ENCODE measurements around the gene DDX52.
"Not testable (repeated sequence)": the region's sequence is repeated elsewhere in the genome, so short reads cannot be mapped to it uniquely, and the experiment has no call there.

Gene DDX52

DNA sequence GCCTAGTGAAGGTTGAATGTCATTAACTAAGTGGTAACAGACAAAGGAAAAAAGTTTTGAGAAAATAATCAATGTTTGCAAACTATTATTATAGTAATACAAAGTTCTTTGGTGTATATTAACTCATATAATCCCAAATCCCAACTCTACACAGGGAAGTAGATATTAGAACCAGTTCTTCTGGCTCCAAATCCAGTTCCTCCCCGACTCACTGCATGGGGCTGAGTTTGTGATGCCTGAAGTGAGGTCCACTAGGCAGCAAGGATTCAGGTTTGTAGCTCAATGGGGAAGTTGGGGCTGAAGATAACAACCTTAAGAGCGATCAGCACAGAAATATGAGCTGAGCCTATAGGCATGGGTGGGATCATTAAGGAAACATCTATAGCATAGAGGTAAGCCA lies 28.4 kb downstream of the DDX52 start:
- Histone ChIP-seq H3K9me3 (ENCODE audit: low read length) (no peaks in the 10 kb centered on the region), H3K9ac (ENCODE audit: low read length) (no peak overlapping the region), H3K4me3 (ENCODE audit: low read depth, low read length, poor library complexity, severe bottlenecking) (no peak overlapping the region), H4K20me1 (ENCODE audit: insufficient read depth, low read length) (no peaks in the 10 kb centered on the region), H3K79me2 (ENCODE audit: insufficient read depth, low read length) (no peaks in the 10 kb centered on the region), H2AFZ (ENCODE audit: low read length) (no peak overlapping the region), H3K4me2 (ENCODE audit: low read length) (no peak overlapping the region), H3K9me2 (ENCODE audit: low read depth, low read length) (no peaks in the 10 kb centered on the region), H3K4me1 (ENCODE audit: insufficient read depth, low read length, severe bottlenecking) (peaks cover 2% of the 10 kb centered on the region), H3F3A (ENCODE audit: insufficient read depth, low read length) (peaks cover 4% of the 10 kb centered on the region; the same call in 1 of the 2 replicates), H3K36me3 (ENCODE audit: insufficient read depth, low read length) (peaks cover 68% of the 10 kb centered on the region), H3K27ac (ENCODE audit: low read depth, low read length, poor library complexity, severe bottlenecking) (no peak overlapping the region), H3K27me3 (ENCODE audit: insufficient read depth, low read length) (no peaks in the 10 kb centered on the region)
- TF ChIP-seq EZH2 (IDR thresholded peaks at IDR 0.05; ENCODE audit: borderline replicate concordance, low read length) = no peak
- TF ChIP-seq, protein P1, sequence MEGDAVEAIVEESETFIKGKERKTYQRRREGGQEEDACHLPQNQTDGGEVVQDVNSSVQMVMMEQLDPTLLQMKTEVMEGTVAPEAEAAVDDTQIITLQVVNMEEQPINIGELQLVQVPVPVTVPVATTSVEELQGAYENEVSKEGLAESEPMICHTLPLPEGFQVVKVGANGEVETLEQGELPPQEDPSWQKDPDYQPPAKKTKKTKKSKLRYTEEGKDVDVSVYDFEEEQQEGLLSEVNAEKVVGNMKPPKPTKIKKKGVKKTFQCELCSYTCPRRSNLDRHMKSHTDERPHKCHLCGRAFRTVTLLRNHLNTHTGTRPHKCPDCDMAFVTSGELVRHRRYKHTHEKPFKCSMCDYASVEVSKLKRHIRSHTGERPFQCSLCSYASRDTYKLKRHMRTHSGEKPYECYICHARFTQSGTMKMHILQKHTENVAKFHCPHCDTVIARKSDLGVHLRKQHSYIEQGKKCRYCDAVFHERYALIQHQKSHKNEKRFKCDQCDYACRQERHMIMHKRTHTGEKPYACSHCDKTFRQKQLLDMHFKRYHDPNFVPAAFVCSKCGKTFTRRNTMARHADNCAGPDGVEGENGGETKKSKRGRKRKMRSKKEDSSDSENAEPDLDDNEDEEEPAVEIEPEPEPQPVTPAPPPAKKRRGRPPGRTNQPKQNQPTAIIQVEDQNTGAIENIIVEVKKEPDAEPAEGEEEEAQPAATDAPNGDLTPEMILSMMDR (IDR thresholded peaks at IDR 0.05; ENCODE audit: low read length) = no peak

DNA sequence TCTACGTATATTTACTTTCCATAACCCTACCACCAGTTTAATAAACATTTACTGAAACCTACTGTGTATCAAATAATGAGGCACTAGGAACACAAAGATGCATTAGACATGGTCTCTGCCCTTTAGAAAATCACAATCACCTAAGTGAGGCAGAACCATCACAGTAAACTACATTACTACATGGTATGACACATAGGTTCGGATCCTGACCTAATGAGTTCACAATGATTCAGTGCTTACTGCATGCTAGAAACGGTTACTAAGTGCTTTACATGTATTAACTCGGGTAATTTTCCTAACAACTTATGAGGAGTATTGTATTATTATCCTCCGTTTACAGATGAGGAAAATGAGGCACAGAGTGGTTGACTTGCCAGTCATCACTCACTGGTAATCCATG lies 28.9 kb downstream of the DDX52 start:
- Histone ChIP-seq H2AFZ (ENCODE audit: low read length) (no peak overlapping the region), H3K9me2 (ENCODE audit: low read depth, low read length) (no peaks in the 10 kb centered on the region), H4K20me1 (ENCODE audit: insufficient read depth, low read length) (no peaks in the 10 kb centered on the region), H3K9ac (ENCODE audit: low read length) (no peak overlapping the region), H3K36me3 (ENCODE audit: insufficient read depth, low read length) (peaks cover 64% of the 10 kb centered on the region; the same call in 1 of the 2 replicates), H3K4me1 (ENCODE audit: insufficient read depth, low read length, severe bottlenecking) (peaks cover 5% of the 10 kb centered on the region), H3K27ac (ENCODE audit: low read depth, low read length, poor library complexity, severe bottlenecking) (no peak overlapping the region), H3K27me3 (ENCODE audit: insufficient read depth, low read length) (no peaks in the 10 kb centered on the region), H3F3A (ENCODE audit: insufficient read depth, low read length) (peaks cover 4% of the 10 kb centered on the region; the same call in 1 of the 2 replicates), H3K4me3 (ENCODE audit: low read depth, low read length, poor library complexity, severe bottlenecking) (no peak overlapping the region), H3K4me2 (ENCODE audit: low read length) (no peak overlapping the region), H3K79me2 (ENCODE audit: insufficient read depth, low read length) (no peaks in the 10 kb centered on the region), H3K9me3 (ENCODE audit: low read length) (no peaks in the 10 kb centered on the region)
- TF ChIP-seq, protein P1 (IDR thresholded peaks at IDR 0.05; ENCODE audit: low read length) = no peak
- TF ChIP-seq EZH2 (IDR thresholded peaks at IDR 0.05; ENCODE audit: borderline replicate concordance, low read length) = no peak

DNA sequence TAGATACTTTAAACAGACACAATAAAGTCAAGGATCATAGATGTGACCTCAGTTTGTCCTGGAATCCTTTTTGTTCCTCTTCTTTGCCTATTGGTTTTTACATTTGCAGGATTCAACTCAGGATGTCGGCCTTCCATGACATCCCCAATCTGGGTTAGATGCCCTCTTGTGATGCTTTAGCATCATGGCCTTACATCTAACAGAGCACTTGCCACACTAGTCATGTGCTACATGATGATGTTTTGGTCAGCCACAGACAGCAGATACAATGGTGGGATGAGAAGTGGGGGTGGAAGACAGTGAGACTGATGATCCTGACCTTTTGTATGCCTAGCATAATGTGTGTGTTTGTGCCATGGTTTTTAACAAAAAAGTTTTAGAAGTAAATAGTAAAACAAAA lies 32.3 kb downstream of the DDX52 start:
- H3K27me3 ChIP-seq (ENCODE audit: insufficient read depth, low read length) = no peaks in the 10 kb centered on the region
- H2AFZ ChIP-seq (ENCODE audit: low read length) = no peak overlapping the region
- peaks cover 11% of the 10 kb centered on the region; the same call in 1 of the 2 replicates for H3F3A ChIP-seq (ENCODE audit: insufficient read depth, low read length)
- H3K36me3 ChIP-seq (ENCODE audit: insufficient read depth, low read length) = peaks cover 31% of the 10 kb centered on the region; the same call in 1 of the 2 replicates
- no peaks in the 10 kb centered on the region for H4K20me1 ChIP-seq (ENCODE audit: insufficient read depth, low read length)
- no peak overlapping the region for H3K4me2 ChIP-seq (ENCODE audit: low read length)
- H3K79me2 ChIP-seq (ENCODE audit: insufficient read depth, low read length) = peaks cover 19% of the 10 kb centered on the region
- no peaks in the 10 kb centered on the region for H3K9me3 ChIP-seq (ENCODE audit: low read length)
- no peaks in the 10 kb centered on the region for H3K9me2 ChIP-seq (ENCODE audit: low read depth, low read length)
- H3K4me1 ChIP-seq (ENCODE audit: insufficient read depth, low read length, severe bottlenecking) = peaks cover 24% of the 10 kb centered on the region
- H3K27ac ChIP-seq (ENCODE audit: low read depth, low read length, poor library complexity, severe bottlenecking) = peak overlapping the region; percentile 77
- H3K9ac ChIP-seq (ENCODE audit: low read length) = no peak overlapping the region
- no peak for TF ChIP-seq EZH2 (IDR thresholded peaks at IDR 0.05; ENCODE audit: borderline replicate concordance, low read length)
- no peak overlapping the region for H3K4me3 ChIP-seq (ENCODE audit: low read depth, low read length, poor library complexity, severe bottlenecking)

DNA sequence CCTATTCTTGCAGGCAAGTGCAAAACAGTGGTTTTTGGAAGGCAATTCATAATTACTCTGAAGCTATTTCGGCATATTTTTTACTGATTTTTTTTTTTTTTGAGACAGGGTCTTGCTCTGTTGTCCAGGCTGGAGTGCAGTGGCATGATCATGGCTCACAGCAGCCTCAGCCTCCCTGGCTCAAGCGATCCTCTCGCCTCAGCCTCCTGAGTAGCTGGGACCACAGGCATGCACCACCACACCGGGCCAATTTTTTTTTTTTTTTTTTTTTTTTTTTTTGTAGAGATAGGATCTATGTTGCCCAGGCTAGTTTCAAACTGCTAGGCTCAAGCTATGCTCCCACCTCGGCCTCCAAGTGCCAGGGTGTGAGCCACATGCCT lies 33.2 kb downstream of the DDX52 start:
- H4K20me1 ChIP-seq (ENCODE audit: insufficient read depth, low read length); H3K9me2 ChIP-seq (ENCODE audit: low read depth, low read length); H3K27me3 ChIP-seq (ENCODE audit: insufficient read depth, low read length); H3K9me3 ChIP-seq (ENCODE audit: low read length); H2AFZ ChIP-seq (ENCODE audit: low read length): not testable (repeated sequence)
- Histone ChIP-seq H3K79me2 (ENCODE audit: insufficient read depth, low read length) (peaks cover 28% of the 10 kb centered on the region), H3K9ac (ENCODE audit: low read length) (peak overlapping the region; percentile 65), H3K36me3 (ENCODE audit: insufficient read depth, low read length) (peaks cover 37% of the 10 kb centered on the region; the same call in 1 of the 2 replicates), H3K4me2 (ENCODE audit: low read length) (peak overlapping the region; percentile 83), H3K27ac (ENCODE audit: low read depth, low read length, poor library complexity, severe bottlenecking) (peak overlapping the region; percentile 77), H3K4me1 (ENCODE audit: insufficient read depth, low read length, severe bottlenecking) (peaks cover 34% of the 10 kb centered on the region), H3F3A (ENCODE audit: insufficient read depth, low read length) (peaks cover 11% of the 10 kb centered on the region; the same call in 1 of the 2 replicates), H3K4me3 (ENCODE audit: low read depth, low read length, poor library complexity, severe bottlenecking) (peak overlapping the region; percentile 97)

Measured in OCI-LY1 (cell line).